ENCODE results near the gene GANC. TPM values are rescaled to one million over a fixed set of nuclear protein-coding genes. Genes with fewer than 3 reads are reported as not detected.

GANC gene
- total and polyA plus RNA-seq, 9 of the 15 experiments (the other 6 are each of a cell fraction or from before 2014, with no cell fraction given) = 10.9 to 19.0 (median 14.5) TPM

- no peak overlapping the region for H3K9ac ChIP-seq (ENCODE audit: insufficient read depth in 1 of 2, low read depth in 2 of 2, low read length in 2 of 2)
- no peaks in the 10 kb centered on the region for H4K20me1 ChIP-seq (replicated peaks; ENCODE audit: control insufficient read depth, insufficient read depth, low read length)
- CTCF ChIA-PET (ENCODE audit: low intra/inter-chr PET ratio) = no interaction called here
- H3K4me3 ChIP-seq = no peak overlapping the region
- 0 out of 3 replicates have a peak, but pooled peaks cover 3% of the 10 kb centered on the region for H3K36me3 ChIP-seq (ENCODE audit: control insufficient read depth, insufficient read depth, low read length)
- no peak for FAIRE-seq
- no peaks in the 10 kb centered on the region for H3K27me3 ChIP-seq (ENCODE audit: control insufficient read depth in 2 of 2, insufficient read depth in 2 of 2, low read length in 2 of 2)
- no peak for TF ChIP-seq CEBPG (CRISPR knock-in tag; IDR thresholded peaks at IDR 0.05)
- no peak for TF ChIP-seq CEBPG (tag; conservative IDR thresholded peaks at IDR 0.05 in 1 of 2, IDR thresholded peaks at IDR 0.05 in 1 of 2)
- TF ChIP-seq KLF10 (CRISPR knock-in tag; IDR thresholded peaks at IDR 0.05) = no peak
- no peak for TF ChIP-seq MTA3 (IDR thresholded peaks at IDR 0.05; ENCODE audit: borderline replicate concordance)
- no peak for TF ChIP-seq ZNF134 (CRISPR knock-in tag; conservative IDR thresholded peaks at IDR 0.05)
- TF ChIP-seq ATF6 (CRISPR knock-in tag; IDR thresholded peaks at IDR 0.05) = no peak
- no peak for TF ChIP-seq FOXO4 (CRISPR knock-in tag; IDR thresholded peaks at IDR 0.05)
- no peak for TF ChIP-seq SAFB (IDR thresholded peaks at IDR 0.05; ENCODE audit: borderline replicate concordance, low read depth, low read length)
- TF ChIP-seq TAF9B (IDR thresholded peaks at IDR 0.05; ENCODE audit: partially characterized antibody) = no peak
- in situ Hi-C loops (cut with MboI) (no loop called here), intact Hi-C loops (cut with micrococcal nuclease) (no loop called here)
- 41% methylated on average over 1 of the region's 1 CpG for WGBS (ENCODE audit: insufficient coverage, low coverage, missing lambda C conversion rate)
- no peaks in the 10 kb centered on the region for H3K9me3 ChIP-seq (replicated peaks; ENCODE audit: control insufficient read depth, insufficient read depth, low read depth, low read length)
- no TSS peak for BruUV-seq (replicated peaks)
- H3K27ac ChIP-seq (ENCODE audit: extremely low read depth, low read depth, low read length) = no peak overlapping the region
- DNase-seq (ENCODE audit: extremely low read depth in 1 of 4, low spot score in 3 of 4) = no peak
- H3K4me1 ChIP-seq (replicated peaks in 1 of 2; ENCODE audit: control insufficient read depth in 2 of 2, insufficient read depth in 2 of 2, low read length in 2 of 2) = no peaks in the 10 kb centered on the region
- ATAC-seq = no peak
- no peaks in the 10 kb centered on the region for H3K79me2 ChIP-seq (ENCODE audit: control insufficient read depth, insufficient read depth, low read length)
- no peak overlapping the region for H3K4me2 ChIP-seq (ENCODE audit: insufficient read depth, low read length)
- no peak overlapping the region for H2AFZ ChIP-seq (ENCODE audit: low read depth, low read length)
- POLR2A ChIA-PET = no interaction called here
- H3K9me1 ChIP-seq (ENCODE audit: control insufficient read depth, insufficient read depth, low read length) = no peaks in the 10 kb centered on the region
These were observed 41.8 kb downstream of the GANC start for GRCh38 chr15:42314818-42315217.
